Right lobe of liver (tissue), 4 donors: ENCODE results near the gene IER2.

Experiments
- CTCF ChIP-seq, 4 donors: fragments of 200-600 bp in 3 of 4; fragments of 450-650 bp in 1 of 4; IDR thresholded peaks; one replicate each; pipeline versions ENCODE4 v1.5.1 to v1.8.0; 2016 to 2022; ENCODE audit warnings: antibody characterized with exemption in 4 of 4, mild to moderate bottlenecking in 2 of 4
- POLR2A ChIP-seq: fragments of 450-650 bp; IDR thresholded peaks from one replicate; pipeline ENCODE4 v1.6.1; 2017; ENCODE audit warnings: antibody characterized with exemption, mild to moderate bottlenecking
- donor health status: DM: no; HTN: no; CAD: no.
- donor health status: DM: no; HTN: no; CAD: no.
- donor health status: DM: no; HTN: yes; CAD: no.

- TF ChIP-seq CTCF (IDR thresholded peaks at IDR 0.05) (no peak), POLR2A (no peak)
Measured at GRCh38 chr19:13130886-13131490, 19.2 kb upstream of the IER2 start.
